Spleen (tissue), 11 donors: ENCODE measurements around the gene SERPINA12. TPM values are rescaled to one million over a fixed set of nuclear protein-coding genes. Genes with fewer than 3 reads are reported as not detected.
A peak's percentile ranks its signal among the peaks of the same experiment; 100 is the strongest.

Experiments used
- DNase-seq: peaks from one replicate; pipeline ENCODE4 v3.0.0-alpha.2; 2020
- H3K27ac ChIP-seq, 8 donors: fragments of 200-600 bp; sonication (generic) in 7 of 8; 1 replicate in 4 of 8; 2 replicates in 4 of 8; pipeline versions ENCODE4 v1.5.0 to v1.8.0; 2016 to 2021; ENCODE audit warnings: inconsistent platforms in 4 of 8, mild to moderate bottlenecking in 4 of 8, moderate library complexity in 1 of 8
- H3K27me3 ChIP-seq, 7 donors: fragments of 200-600 bp; sonication (generic) in 6 of 7; replicated peaks in 1 of 7; 1 replicate in 4 of 7; 2 replicates in 3 of 7; pipeline versions ENCODE4 v1.5.0 to v1.8.0; 2016 to 2021; ENCODE audit warnings: inconsistent platforms in 3 of 7, mild to moderate bottlenecking in 1 of 7
- H3K36me3 ChIP-seq, 6 donors: fragments of 200-600 bp; sonication (generic) in 5 of 6; 1 replicate in 4 of 6; 2 replicates in 2 of 6; pipeline versions ENCODE4 v1.5.0 to v1.8.0; 2016 to 2021; ENCODE audit warnings: inconsistent platforms in 2 of 6
- H3K4me1 ChIP-seq, 6 donors: fragments of 200-600 bp; sonication (generic) in 5 of 6; 1 replicate in 3 of 6; 2 replicates in 3 of 6; pipeline versions ENCODE4 v1.5.0 to v1.8.0; 2016 to 2021; ENCODE audit warnings: inconsistent platforms in 3 of 6
- H3K4me3 ChIP-seq, 8 donors: fragments of 200-600 bp; sonication (generic) in 7 of 8; 1 replicate in 4 of 8; 2 replicates in 4 of 8; pipeline versions ENCODE4 v1.5.0 to v1.8.0; 2016 to 2021; ENCODE audit warnings: inconsistent platforms in 4 of 8, mild to moderate bottlenecking in 4 of 8, moderate library complexity in 2 of 8
- H3K9me3 ChIP-seq, 8 donors: fragments of 200-600 bp; sonication (generic) in 7 of 8; 1 replicate in 4 of 8; 2 replicates in 4 of 8; pipeline versions ENCODE4 v1.5.0 to v1.8.0; 2016 to 2021; ENCODE audit warnings: inconsistent platforms in 4 of 8
- CTCF ChIP-seq, 11 experiments: fragments of 200-600 bp in 7 of 11; fragments of 450-650 bp in 4 of 11; sonication (generic) in 4 of 11; IDR thresholded peaks in 8 of 11; conservative IDR thresholded peaks in 3 of 11; 1 replicate in 7 of 11; 2 replicates in 4 of 11; pipeline versions ENCODE4 v1.4.0 to v1.8.0; 2016 to 2021; ENCODE audit warnings: antibody characterized with exemption in 11 of 11, inconsistent platforms in 4 of 11, mild to moderate bottlenecking in 1 of 11
- POLR2A ChIP-seq, 3 donors: fragments of 450-650 bp; IDR thresholded peaks; one replicate each; pipeline ENCODE4 v1.5.1; 2017; ENCODE audit warnings: antibody characterized with exemption in 3 of 3, mild to moderate bottlenecking in 1 of 3
- POLR2AphosphoS5 ChIP-seq, 3 donors: sonication (generic); formaldehyde crosslinking; IDR thresholded peaks; one replicate each; pipeline ENCODE4 v1.5.1; 2017; ENCODE audit warnings: antibody characterized with exemption in 3 of 3
- WGBS, 5 donors: extraction: QIAGEN DNeasy Blood & Tissue Kit in 3 of 5; methylation state at CpG; one replicate each; pipeline versions ENCODE4 v1.1.5 to v1.1.7; 2013 to 2018; 5-methylcytosine and 5-hydroxymethylcytosine counted together
- intact Hi-C: fragments of 100-400 bp; cut with DNase I; formaldehyde crosslinking; loops from one replicate; pipeline ENCODE4 v1.15.0; 2023; ENCODE audit warnings: low total_unique reads
- polyA plus RNA-seq, 3 donors: library from polyadenylated mRNA; stranded (reverse); fragments of 200-250 nt; gene quantifications; one replicate each; pipeline ENCODE4 v1.2.1, GENCODE V29; 2013
- total RNA-seq, 7 donors: library from RNA; depleted of rRNA in 3 of 7; stranded (reverse); fragments of >200 nt in 3 of 7; fragmentation: NEBNext Ultra II Directional in 4 of 7; extraction: Animal tissue kit (Norgen Biotek cat#: 25700) in 4 of 7; gene quantifications; one replicate each; pipeline versions ENCODE4 v1.1.0 to v1.2.1, GENCODE V29; 2016 to 2021
- donor health status: healthy with polysubstance abuse.
- donor health status: DM: no; HTN: no; CAD: no; lungs with moderate emphysema.
- donor health status: DM: no; HTN: no; CAD: no.
- donor health status: Bipolar disorder and iron deficiency.
- donor health status: healthy.
- donor health status: DM: no; HTN: no; CAD: no.
- donor health status: DM: yes; HTN: yes; CAD: no.

SERPINA12 gene
- total and polyA plus RNA-seq, 10 donors = not detected

- no peaks in the 10 kb centered on the region for H3K4me1 ChIP-seq
- no peaks in the 10 kb centered on the region for H3K36me3 ChIP-seq
- no peak overlapping the region for H3K4me3 ChIP-seq
- no peak overlapping the region for H3K27ac ChIP-seq
- H3K27me3 ChIP-seq = peaks cover 0 to 36% (median 0%) of the 10 kb centered on the region in 7 donors
- WGBS, 5 donors = 50 to 62% (median 60%) methylated on average over 5 of the region's 5 CpGs
- H3K9me3 ChIP-seq = peaks cover 0 to 6% (median 0%) of the 10 kb centered on the region in 8 donors
- DNase-seq = no peak
- intact Hi-C loops = no loop called here
- TF ChIP-seq CTCF (IDR thresholded peaks at IDR 0.05 in 8 of 11, conservative IDR thresholded peaks at IDR 0.05 in 3 of 11) (no peak), POLR2AphosphoS5 (IDR thresholded peaks at IDR 0.05) (no peak), POLR2A (IDR thresholded peaks at IDR 0.05) (no peak)
Observed at GRCh38 chr14:94521375-94522114, 12.3 kb upstream of the SERPINA12 start.

GRCh38 chr14:94517641-94518257 is 8.5 kb upstream of the SERPINA12 start:
- WGBS, 5 donors = 43 to 57% (median 52%) methylated on average over 7 of the region's 7 CpGs
- H3K27ac ChIP-seq = no peak overlapping the region
- no peaks in the 10 kb centered on the region for H3K4me1 ChIP-seq
- peak; percentile 24 for DNase-seq
- no peak overlapping the region for H3K4me3 ChIP-seq
- intact Hi-C loops = no loop called here
- peaks cover 0 to 28% (median 0%) of the 10 kb centered on the region in 7 donors for H3K27me3 ChIP-seq
- TF ChIP-seq CTCF (IDR thresholded peaks at IDR 0.05 in 8 of 11, conservative IDR thresholded peaks at IDR 0.05 in 3 of 11) (no peak), POLR2AphosphoS5 (IDR thresholded peaks at IDR 0.05) (no peak), POLR2A (IDR thresholded peaks at IDR 0.05) (no peak)
- peaks cover 0 to 6% (median 0%) of the 10 kb centered on the region in 8 donors for H3K9me3 ChIP-seq
- no peaks in the 10 kb centered on the region for H3K36me3 ChIP-seq

- peak; percentile 41 for DNase-seq
- intact Hi-C loops = no loop called here
- no peaks in the 10 kb centered on the region for H3K4me1 ChIP-seq
- WGBS, 5 donors = 69 to 74% (median 72%) methylated on average over 10 of the region's 10 CpGs
- H3K27ac ChIP-seq = no peak overlapping the region
- peaks cover 0 to 28% (median 0%) of the 10 kb centered on the region in 7 donors for H3K27me3 ChIP-seq
- peaks cover 0 to 6% (median 0%) of the 10 kb centered on the region in 8 donors for H3K9me3 ChIP-seq
- H3K36me3 ChIP-seq = no peaks in the 10 kb centered on the region
- TF ChIP-seq CTCF (IDR thresholded peaks at IDR 0.05 in 8 of 11, conservative IDR thresholded peaks at IDR 0.05 in 3 of 11) = no peak
- TF ChIP-seq POLR2AphosphoS5 (IDR thresholded peaks at IDR 0.05) = no peak
- no peak for TF ChIP-seq POLR2A (IDR thresholded peaks at IDR 0.05)
- H3K4me3 ChIP-seq = no peak overlapping the region
Observed at GRCh38 chr14:94517248-94517640, 8.0 kb upstream of the SERPINA12 start.

- intact Hi-C loops = no loop called here
- Histone ChIP-seq H3K4me3 (no peak overlapping the region), H3K27me3 (peaks cover 0 to 28% (median 0%) of the 10 kb centered on the region in 7 donors), H3K9me3 (peaks cover 0 to 6% (median 0%) of the 10 kb centered on the region in 8 donors), H3K36me3 (no peaks in the 10 kb centered on the region), H3K27ac (no peak overlapping the region), H3K4me1 (no peaks in the 10 kb centered on the region)
- DNase-seq = no peak
- 87 to 94% (median 90%) methylated on average over 6 of the region's 6 CpGs for WGBS, 5 donors
- TF ChIP-seq POLR2A (IDR thresholded peaks at IDR 0.05) = no peak
- no peak for TF ChIP-seq CTCF (IDR thresholded peaks at IDR 0.05 in 8 of 11, conservative IDR thresholded peaks at IDR 0.05 in 3 of 11)
- TF ChIP-seq POLR2AphosphoS5 (IDR thresholded peaks at IDR 0.05) = no peak
Observed at GRCh38 chr14:94515856-94516255, 6.6 kb upstream of the SERPINA12 start.
